DOHH2 (cell line): ENCODE data around the gene HNRNPCL1.
"Not testable (repeated sequence)": the region's sequence is repeated elsewhere in the genome, so short reads cannot be mapped to it uniquely, and the experiment has no call there.

Source experiments
- EZH2phosphoT487 ChIP-seq: fragments of 200-600 bp; sonication (generic); IDR thresholded peaks from 2 replicates; pipeline ENCODE4 v1.6.1; 2017; ENCODE audit warnings: borderline replicate concordance, mild to moderate bottlenecking, antibody characterized with exemption, low read length, moderate library complexity, mixed read lengths
- TF ChIP-seq, protein P1 (sequence below): fragments of 200-600 bp; sonication (generic); IDR thresholded peaks from one replicate; pipeline ENCODE4 v1.5.1; 2014; ENCODE audit warnings: antibody characterized with exemption, mild to moderate bottlenecking, low read depth, low read length; ENCODE audit not compliant: poor library complexity, severe bottlenecking

- TF ChIP-seq, protein P1, sequence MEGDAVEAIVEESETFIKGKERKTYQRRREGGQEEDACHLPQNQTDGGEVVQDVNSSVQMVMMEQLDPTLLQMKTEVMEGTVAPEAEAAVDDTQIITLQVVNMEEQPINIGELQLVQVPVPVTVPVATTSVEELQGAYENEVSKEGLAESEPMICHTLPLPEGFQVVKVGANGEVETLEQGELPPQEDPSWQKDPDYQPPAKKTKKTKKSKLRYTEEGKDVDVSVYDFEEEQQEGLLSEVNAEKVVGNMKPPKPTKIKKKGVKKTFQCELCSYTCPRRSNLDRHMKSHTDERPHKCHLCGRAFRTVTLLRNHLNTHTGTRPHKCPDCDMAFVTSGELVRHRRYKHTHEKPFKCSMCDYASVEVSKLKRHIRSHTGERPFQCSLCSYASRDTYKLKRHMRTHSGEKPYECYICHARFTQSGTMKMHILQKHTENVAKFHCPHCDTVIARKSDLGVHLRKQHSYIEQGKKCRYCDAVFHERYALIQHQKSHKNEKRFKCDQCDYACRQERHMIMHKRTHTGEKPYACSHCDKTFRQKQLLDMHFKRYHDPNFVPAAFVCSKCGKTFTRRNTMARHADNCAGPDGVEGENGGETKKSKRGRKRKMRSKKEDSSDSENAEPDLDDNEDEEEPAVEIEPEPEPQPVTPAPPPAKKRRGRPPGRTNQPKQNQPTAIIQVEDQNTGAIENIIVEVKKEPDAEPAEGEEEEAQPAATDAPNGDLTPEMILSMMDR, result not testable (repeated sequence)
- not testable (repeated sequence) for TF ChIP-seq EZH2phosphoT487
Measured at GRCh38 chr1:12833251-12833650, 15.3 kb downstream of the HNRNPCL1 start.
